Testis (tissue), 2 donors: ENCODE results near the gene CAMTA2.

Experiments
- POLR2A ChIP-seq: fragments of 450-650 bp; IDR thresholded peaks from one replicate; pipeline ENCODE4 v1.6.1; 2017; ENCODE audit warnings: antibody characterized with exemption, mild to moderate bottlenecking, moderate library complexity
- TF ChIP-seq, protein P1 (sequence below), 3 experiments: fragments of 450-650 bp in 2 of 3; fragments of 200-600 bp in 1 of 3; sonication (generic) in 1 of 3; IDR thresholded peaks; one replicate each; pipeline ENCODE4 v1.5.1; 2016 to 2019; ENCODE audit warnings: antibody characterized with exemption in 3 of 3, mild to moderate bottlenecking in 2 of 3, moderate library complexity in 1 of 3

DNA sequence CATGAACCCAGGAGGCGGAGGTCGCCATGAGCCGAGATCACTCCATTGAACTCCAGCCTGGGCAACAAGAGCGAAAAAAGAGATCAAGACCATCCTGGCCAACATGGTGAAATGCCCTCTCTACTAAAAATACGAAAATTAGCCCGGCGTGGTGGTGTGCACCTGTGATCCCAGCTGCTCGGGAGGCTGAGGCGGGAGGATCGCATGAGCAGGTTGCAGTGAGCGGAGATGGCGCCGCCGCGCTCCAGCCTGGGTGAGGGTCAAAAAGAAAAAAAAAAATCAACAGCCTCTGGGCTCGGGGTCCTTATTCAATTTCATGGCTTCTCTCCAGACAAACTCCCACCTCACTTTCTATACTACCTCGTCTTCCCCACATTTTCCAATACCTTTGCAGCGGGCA, 58.6 kb downstream of the CAMTA2 start:
- no peak for TF ChIP-seq POLR2A
- TF ChIP-seq, protein P1, sequence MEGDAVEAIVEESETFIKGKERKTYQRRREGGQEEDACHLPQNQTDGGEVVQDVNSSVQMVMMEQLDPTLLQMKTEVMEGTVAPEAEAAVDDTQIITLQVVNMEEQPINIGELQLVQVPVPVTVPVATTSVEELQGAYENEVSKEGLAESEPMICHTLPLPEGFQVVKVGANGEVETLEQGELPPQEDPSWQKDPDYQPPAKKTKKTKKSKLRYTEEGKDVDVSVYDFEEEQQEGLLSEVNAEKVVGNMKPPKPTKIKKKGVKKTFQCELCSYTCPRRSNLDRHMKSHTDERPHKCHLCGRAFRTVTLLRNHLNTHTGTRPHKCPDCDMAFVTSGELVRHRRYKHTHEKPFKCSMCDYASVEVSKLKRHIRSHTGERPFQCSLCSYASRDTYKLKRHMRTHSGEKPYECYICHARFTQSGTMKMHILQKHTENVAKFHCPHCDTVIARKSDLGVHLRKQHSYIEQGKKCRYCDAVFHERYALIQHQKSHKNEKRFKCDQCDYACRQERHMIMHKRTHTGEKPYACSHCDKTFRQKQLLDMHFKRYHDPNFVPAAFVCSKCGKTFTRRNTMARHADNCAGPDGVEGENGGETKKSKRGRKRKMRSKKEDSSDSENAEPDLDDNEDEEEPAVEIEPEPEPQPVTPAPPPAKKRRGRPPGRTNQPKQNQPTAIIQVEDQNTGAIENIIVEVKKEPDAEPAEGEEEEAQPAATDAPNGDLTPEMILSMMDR (IDR thresholded peaks at IDR 0.05): no peak
